ENCODE results near the gene DUSP11. TPM values are rescaled to one million over a fixed set of nuclear protein-coding genes. Genes with fewer than 3 reads are reported as not detected.
A peak's percentile ranks its signal among the peaks of the same experiment; 100 is the strongest.
"Not testable (repeated sequence)": the region's sequence is repeated elsewhere in the genome, so short reads cannot be mapped to it uniquely, and the experiment has no call there.

The DUSP11 gene
- total RNA-seq, 2 experiments from 2014 or later = 29.6 to 30.7 TPM

DNA sequence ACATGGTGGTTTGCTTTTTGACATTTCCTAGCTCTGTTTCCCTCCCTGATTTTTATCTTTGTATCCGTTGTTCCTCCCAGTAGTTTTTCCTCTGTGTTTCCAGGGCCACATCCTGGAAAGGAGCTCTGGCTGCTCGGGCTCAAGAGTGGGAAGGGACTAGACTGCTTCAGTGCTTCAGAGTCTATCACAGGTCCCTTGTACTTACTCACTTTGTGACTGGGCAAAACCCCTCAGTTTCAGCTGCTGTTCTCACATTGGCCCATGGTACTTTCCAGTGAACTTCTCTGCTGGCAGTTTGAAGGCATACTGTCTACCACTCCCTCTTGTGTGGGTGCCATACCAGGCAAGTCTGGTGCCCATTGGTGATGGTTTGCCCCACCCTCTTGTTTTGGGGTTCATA, 41.3 kb upstream of the DUSP11 start:
- Mint-ChIP-seq H3K27me3 (peaks cover 2% of the 10 kb centered on the region), H3K27ac (no peak overlapping the region), H3K36me3 (ENCODE audit: low read depth) (no peaks in the 10 kb centered on the region), H3K4me1 (peaks cover 7% of the 10 kb centered on the region), H3K9me3 (no peaks in the 10 kb centered on the region), H3K4me3 (no peak overlapping the region)
- DNase-seq = no peak
- CTCF ChIA-PET = interaction anchor here (0.5 to 1.4 kb wide), 6 partner anchors 205 to 514 kb away, joined by 3 to 5 read pairs (median 3); no protein-coding TSS in a partner anchor
- POLR2A ChIA-PET = no interaction called here

DNA sequence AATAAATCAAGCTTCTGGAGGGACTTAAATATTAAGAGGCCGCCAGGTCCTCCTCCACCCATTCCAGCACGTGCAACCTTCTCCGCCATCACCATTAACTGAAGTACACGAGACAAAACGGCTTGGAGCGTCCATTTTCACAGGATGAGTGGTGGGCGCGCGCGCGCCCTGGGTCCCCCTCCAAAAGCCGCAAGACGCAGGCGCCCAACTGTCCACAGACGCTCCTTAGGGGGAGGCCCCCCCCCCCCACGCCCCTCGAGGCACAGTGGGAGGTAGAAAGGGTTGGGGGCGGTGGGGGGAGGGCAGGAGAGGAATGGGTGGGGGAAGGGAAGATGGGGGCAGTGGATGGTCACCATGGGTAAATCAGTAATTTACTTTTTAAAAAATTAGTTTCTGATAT, 38.4 kb upstream of the DUSP11 start:
- Mint-ChIP-seq H3K27me3 (peaks cover 2% of the 10 kb centered on the region), H3K9me3 (no peaks in the 10 kb centered on the region)
- POLR2A ChIA-PET = no interaction called here

DNA sequence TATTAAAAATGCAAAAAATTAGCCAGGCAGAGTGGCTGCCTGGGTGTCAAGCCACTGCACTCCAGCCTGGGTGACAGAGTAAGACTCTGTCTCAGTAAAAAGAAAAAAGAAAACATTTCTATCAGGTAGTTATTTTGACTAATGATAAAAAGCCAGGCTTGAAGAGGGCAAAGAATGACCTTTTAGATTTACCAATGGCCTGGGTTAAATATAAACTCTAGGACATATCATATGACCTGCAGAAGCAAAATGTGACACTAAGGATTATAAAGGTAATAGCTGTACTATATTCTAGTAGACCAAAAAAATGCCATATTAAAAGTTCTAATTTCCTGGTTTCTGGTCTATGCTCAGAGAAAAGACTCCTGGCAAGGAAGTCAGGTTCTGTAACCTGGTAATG, 32.7 kb upstream of the DUSP11 start:
- Mint-ChIP-seq H3K27ac (no peak overlapping the region), H3K27me3 (no peaks in the 10 kb centered on the region), H3K4me3 (no peak overlapping the region), H3K36me3 (ENCODE audit: low read depth) (no peaks in the 10 kb centered on the region), H3K4me1 (peaks cover 11% of the 10 kb centered on the region), H3K9me3 (no peaks in the 10 kb centered on the region)
- no peak for DNase-seq
- ChIA-PET CTCF (interaction anchor here (1.4 kb wide), 1 partner anchor 11 kb away, joined by 4 read pairs; no protein-coding TSS in a partner anchor), POLR2A (no interaction called here)

More for the DNA sequence above, 38.4 kb upstream of the DUSP11 start:
- Mint-ChIP-seq H3K36me3 (ENCODE audit: low read depth) (no peaks in the 10 kb centered on the region), H3K4me1 (peaks cover 13% of the 10 kb centered on the region), H3K27ac (no peak overlapping the region), H3K4me3 (no peak overlapping the region)
- CTCF ChIA-PET = no interaction called here
- no peak for DNase-seq

DNA sequence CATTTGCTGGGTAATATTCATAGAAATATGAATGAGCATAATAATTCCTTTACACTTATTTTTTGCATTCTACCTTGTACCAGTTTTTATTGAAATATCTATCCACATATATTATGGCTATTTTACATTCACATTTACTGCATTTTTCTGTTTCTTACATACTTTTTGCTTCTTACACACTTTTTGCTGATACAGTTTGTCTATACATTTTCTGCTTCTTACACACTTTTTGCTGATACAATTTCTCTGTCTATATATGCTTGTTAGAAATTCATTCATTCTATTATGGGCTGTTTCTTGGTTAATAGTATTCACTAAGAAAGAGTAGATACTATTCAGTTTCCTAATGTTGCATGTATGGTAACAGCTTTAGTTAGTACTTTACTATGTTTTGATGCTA, 32.0 kb upstream of the DUSP11 start:
- H3K36me3 Mint-ChIP-seq (ENCODE audit: low read depth) = no peaks in the 10 kb centered on the region
- no peak overlapping the region for H3K4me3 Mint-ChIP-seq
- CTCF ChIA-PET = interaction anchor here (1.4 kb wide), 1 partner anchor 12 kb away, joined by 4 read pairs; no protein-coding TSS in a partner anchor
- no peak for DNase-seq
- peaks cover 11% of the 10 kb centered on the region for H3K4me1 Mint-ChIP-seq
- H3K27ac Mint-ChIP-seq = no peak overlapping the region
- H3K27me3 Mint-ChIP-seq = no peaks in the 10 kb centered on the region
- H3K9me3 Mint-ChIP-seq = no peaks in the 10 kb centered on the region
- POLR2A ChIA-PET = no interaction called here

DNA sequence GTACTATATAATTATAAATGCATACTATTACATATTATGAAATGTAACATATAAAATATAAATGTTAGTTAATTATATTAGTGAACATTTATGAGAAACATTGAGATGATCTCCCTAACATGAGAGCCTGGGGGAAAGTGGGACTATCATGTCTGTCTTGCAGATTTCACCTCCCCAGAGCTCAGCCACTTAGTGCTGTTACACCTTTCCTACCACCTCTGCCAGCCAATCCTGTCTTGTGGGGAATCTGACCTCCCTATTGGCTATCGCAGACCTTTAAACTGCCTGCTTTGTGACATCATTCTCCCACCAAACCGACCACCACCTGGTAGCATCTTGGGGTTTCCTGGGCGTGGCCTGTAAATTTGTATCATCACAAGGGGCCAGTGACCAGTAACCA, 4.0 kb upstream of the DUSP11 start, which contains the start of gene C2orf78:
C2orf78 (plus strand) TSS at position 301 of the 400 bp plus-strand sequence. CDS start 127 bp downstream, outside the sequence.
- DNase-seq; H3K27ac Mint-ChIP-seq; H3K27me3 Mint-ChIP-seq; H3K4me3 Mint-ChIP-seq; CTCF ChIA-PET; H3K9me3 Mint-ChIP-seq; H3K36me3 Mint-ChIP-seq (ENCODE audit: low read depth); POLR2A ChIA-PET; H3K4me1 Mint-ChIP-seq: not testable (repeated sequence)

DNA sequence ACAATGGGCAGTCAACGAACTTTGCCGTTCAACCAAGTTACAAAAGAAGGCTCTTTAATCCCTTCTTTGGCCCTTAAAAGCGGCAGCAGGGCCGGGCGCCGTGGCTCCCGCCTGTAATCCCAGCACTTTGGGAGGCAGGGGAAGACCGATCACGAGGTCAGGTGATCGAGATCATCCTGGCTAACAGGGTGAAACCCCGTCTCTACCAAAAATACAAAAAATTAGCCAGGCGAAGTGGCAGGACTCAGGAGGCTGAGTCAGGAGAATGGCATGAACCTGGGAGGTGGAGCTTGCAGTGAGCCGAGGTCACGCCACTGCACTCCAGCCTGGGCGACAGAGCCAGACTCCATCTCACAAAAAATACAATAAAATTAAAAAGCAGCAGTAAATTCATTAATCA, 3.5 kb upstream of the DUSP11 start:
- H3K9me3 Mint-ChIP-seq; H3K4me3 Mint-ChIP-seq; H3K4me1 Mint-ChIP-seq; POLR2A ChIA-PET; DNase-seq; H3K27ac Mint-ChIP-seq; H3K36me3 Mint-ChIP-seq (ENCODE audit: low read depth); CTCF ChIA-PET; H3K27me3 Mint-ChIP-seq: not testable (repeated sequence)

DNA sequence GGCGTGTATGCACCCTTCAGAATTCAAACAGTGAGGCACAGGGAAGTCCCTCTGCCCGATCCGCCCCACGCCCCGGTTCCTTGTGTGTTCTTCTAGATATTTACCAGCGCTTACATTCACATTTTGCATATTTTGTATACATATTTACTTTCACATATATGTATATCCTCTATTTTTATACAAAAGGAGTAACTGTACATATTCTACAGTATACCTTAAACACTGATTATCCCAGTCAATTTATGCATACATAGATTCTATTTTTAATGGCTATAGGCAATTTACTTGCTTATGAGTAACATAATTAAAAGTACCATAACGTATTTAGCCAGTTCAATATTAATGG, 307 bp upstream of the DUSP11 start:
- peaks cover 26% of the 10 kb centered on the region for H3K4me1 Mint-ChIP-seq
- DNase-seq = no peak
- peak overlapping the region; percentile 94 for H3K4me3 Mint-ChIP-seq
- ChIA-PET POLR2A (interaction anchor here (0.7 to 1.1 kb wide), 2 partner anchors 43 to 48 kb away, joined by 3 to 9 read pairs; partner anchors contain the start of genes STAMBP and TPRKB), CTCF (interaction anchor here (0.9 to 1.5 kb wide), 7 partner anchors 8 to 398 kb away, joined by 3 to 6 read pairs (median 4); partner anchors contain the start of gene MOB1A)
- no peaks in the 10 kb centered on the region for H3K9me3 Mint-ChIP-seq
- H3K27ac Mint-ChIP-seq = peak overlapping the region; percentile 92
- peaks cover 24% of the 10 kb centered on the region for H3K36me3 Mint-ChIP-seq (ENCODE audit: low read depth)
- no peaks in the 10 kb centered on the region for H3K27me3 Mint-ChIP-seq

DNA sequence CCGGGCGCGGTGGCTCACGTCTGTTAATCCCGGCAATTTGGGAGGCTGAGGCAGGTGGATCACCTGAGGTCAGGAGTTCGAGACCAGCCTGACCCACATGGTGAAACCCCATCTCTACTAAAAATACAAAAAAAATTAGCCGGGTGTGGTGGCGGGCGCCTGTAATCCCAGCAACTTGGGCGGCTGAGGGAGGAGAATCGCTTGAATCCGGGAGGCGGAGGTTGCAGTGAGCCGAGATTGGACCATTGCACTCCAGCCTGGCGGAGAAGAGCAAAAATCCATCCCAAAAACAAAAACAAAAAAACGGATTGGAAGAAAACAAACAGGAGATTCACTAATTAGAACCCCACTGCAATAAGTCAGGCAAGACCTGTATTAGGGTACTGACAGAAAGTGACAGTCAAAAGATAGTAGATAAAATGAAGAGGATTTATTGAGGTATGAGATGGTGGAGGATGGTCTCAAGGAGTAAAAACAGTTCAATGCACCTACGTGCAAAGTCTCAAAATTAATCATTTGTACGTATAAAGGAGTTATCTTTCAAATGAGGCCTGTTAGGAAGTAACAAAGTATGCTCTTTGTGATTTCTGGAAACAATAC, 936 bp downstream of the DUSP11 start:
- not testable (repeated sequence) for H3K27me3 Mint-ChIP-seq, H3K9me3 Mint-ChIP-seq, DNase-seq
- ChIA-PET POLR2A (interaction anchor here (1.1 kb wide), 1 partner anchor 42 kb away, joined by 9 read pairs; the partner anchor contains the start of gene TPRKB), CTCF (interaction anchor here (0.9 to 1.1 kb wide), 3 partner anchors 15 to 399 kb away, joined by 4 to 5 read pairs (median 4); partner anchors contain the start of gene MOB1A)
- Mint-ChIP-seq H3K4me3 (peak overlapping the region; percentile 94), H3K4me1 (peaks cover 30% of the 10 kb centered on the region), H3K36me3 (ENCODE audit: low read depth) (peaks cover 35% of the 10 kb centered on the region), H3K27ac (peak overlapping the region; percentile 92)

DNA sequence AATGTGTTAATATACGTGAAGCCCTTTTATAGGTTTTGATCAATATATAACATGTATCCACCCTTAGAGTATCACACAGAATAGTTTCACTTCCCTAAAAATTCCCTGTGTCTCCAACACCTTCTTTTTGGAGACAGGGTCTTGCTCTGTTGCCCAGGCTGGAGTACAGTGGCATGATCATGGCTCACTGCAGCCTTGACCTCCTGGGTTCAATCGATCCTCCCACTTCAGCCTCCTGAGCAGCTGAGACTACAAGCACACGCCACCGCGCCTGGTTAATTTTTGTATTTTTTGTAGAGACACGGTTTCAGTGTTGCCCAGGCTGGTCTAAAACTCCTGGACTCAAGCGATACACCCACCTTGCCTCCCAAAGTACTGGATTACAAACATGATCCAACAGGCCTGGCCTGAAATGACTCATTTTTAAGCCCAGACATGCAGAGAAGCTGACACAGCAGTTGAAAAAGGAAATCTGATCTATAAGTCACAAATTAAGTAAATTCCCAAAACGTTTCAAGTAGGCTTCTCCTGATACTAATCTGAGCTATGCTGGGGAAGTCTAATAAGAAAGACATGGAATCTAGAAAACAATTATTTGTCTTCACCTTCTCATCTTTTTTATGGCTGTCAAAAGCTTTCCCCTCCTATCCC, 2.9 kb downstream of the DUSP11 start:
- POLR2A ChIA-PET = no interaction called here
- Mint-ChIP-seq H3K27ac (no peak overlapping the region), H3K9me3 (no peaks in the 10 kb centered on the region), H3K4me1 (peaks cover 31% of the 10 kb centered on the region), H3K27me3 (no peaks in the 10 kb centered on the region), H3K4me3 (no peak overlapping the region), H3K36me3 (ENCODE audit: low read depth) (peaks cover 52% of the 10 kb centered on the region)
- DNase-seq = no peak
- CTCF ChIA-PET = no interaction called here

DNA sequence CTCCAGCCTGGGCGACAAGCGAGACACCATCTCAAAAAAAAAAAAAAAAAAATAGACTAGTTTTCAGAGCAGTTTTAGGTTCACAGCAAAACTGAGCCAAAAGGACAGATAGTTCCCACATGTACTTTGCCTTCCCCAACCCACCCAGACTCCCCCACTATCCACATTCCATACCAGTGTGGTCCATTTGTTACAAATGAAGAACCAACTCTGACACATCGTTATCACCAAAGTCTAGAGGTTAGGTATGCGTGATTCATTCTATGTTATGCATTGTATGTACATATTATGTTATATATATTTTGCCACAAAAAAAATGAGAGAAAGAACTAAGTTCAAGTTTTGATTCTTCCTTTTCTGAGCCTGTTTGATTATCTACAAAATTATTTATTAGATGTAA, 3.5 kb downstream of the DUSP11 start:
- H3K36me3 Mint-ChIP-seq (ENCODE audit: low read depth) = peaks cover 54% of the 10 kb centered on the region
- no peak for DNase-seq
- ChIA-PET CTCF (interaction anchor here (0.7 to 1.4 kb wide), 3 partner anchors 51 to 576 kb away, joined by 3 read pairs; no protein-coding TSS in a partner anchor), POLR2A (no interaction called here)
- H3K9me3 Mint-ChIP-seq = no peaks in the 10 kb centered on the region
- H3K27me3 Mint-ChIP-seq = no peaks in the 10 kb centered on the region
- H3K27ac Mint-ChIP-seq = no peak overlapping the region
- no peak overlapping the region for H3K4me3 Mint-ChIP-seq
- H3K4me1 Mint-ChIP-seq = peaks cover 31% of the 10 kb centered on the region

DNA sequence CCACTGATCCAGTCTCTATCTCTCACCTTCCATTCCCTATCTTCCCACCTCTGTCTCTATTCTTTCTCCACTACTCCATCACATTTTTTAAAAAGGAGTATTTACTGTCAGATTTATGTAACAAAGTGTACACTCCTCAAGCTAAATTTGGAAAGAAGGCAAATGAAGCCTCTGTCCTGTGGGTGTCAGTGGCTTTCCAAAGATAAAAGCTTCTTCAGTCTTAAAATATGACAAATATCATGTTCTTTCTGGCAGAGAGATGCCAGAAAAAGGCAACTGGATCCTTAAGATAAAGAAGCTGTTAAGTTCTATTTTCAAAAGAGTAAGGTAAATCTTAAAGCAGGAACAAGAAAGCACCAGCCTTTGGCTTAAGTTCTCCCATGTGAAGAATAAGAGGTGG, 7.1 kb downstream of the DUSP11 start:
- ChIA-PET POLR2A (no interaction called here), CTCF (interaction anchor here (1.1 kb wide), 1 partner anchor 8 kb away, joined by 3 read pairs; no protein-coding TSS in a partner anchor)
- Mint-ChIP-seq H3K9me3 (no peaks in the 10 kb centered on the region), H3K27ac (no peak overlapping the region), H3K27me3 (no peaks in the 10 kb centered on the region), H3K4me3 (no peak overlapping the region), H3K4me1 (peaks cover 22% of the 10 kb centered on the region), H3K36me3 (ENCODE audit: low read depth) (peaks cover 73% of the 10 kb centered on the region)
- DNase-seq = no peak

DNA sequence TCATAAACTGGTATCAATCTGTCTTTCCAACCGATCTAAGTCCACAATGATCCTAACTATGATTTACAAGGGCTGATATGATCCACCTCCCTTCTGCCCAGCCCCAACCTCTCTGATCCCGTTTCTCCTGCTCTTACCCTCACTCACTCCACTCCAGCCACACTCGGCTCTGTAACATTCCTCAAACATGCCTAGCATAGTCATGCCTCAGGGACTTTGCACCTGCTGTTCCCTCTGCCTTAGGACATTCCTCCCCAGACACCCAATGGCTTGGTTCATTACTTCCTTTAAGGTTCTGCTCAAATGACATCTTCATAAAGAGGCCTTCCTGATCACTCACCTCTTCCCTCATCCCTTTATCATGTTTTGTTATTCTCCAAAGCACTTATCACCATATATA, 9.2 kb downstream of the DUSP11 start:
- Mint-ChIP-seq H3K27me3 (no peaks in the 10 kb centered on the region), H3K4me3 (no peak overlapping the region), H3K36me3 (ENCODE audit: low read depth) (peaks cover 71% of the 10 kb centered on the region), H3K27ac (no peak overlapping the region), H3K9me3 (no peaks in the 10 kb centered on the region), H3K4me1 (peaks cover 9% of the 10 kb centered on the region)
- ChIA-PET CTCF (no interaction called here), POLR2A (no interaction called here)
- DNase-seq = no peak

DNA sequence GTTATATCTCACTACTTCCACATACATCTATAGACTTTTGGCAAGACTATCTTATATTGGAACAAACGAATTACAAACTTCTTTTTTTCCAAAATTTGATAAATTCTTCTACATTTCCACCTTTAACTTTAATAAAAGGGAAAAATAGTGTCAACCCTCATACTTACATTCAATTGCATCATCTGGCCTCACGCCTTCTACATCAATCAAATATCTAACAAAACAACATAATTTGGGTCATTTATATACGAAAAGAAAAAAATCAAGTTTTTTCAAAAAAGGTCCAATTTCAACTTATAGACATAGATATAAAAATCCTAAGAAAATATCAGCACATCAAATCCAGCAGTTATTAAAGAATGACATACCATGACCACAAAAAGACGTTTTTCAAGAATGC, 12.9 kb downstream of the DUSP11 start:
- DNase-seq = no peak
- POLR2A ChIA-PET = no interaction called here
- no peaks in the 10 kb centered on the region for H3K27me3 Mint-ChIP-seq
- H3K36me3 Mint-ChIP-seq (ENCODE audit: low read depth) = peaks cover 54% of the 10 kb centered on the region
- no peak overlapping the region for H3K27ac Mint-ChIP-seq
- no peak overlapping the region for H3K4me3 Mint-ChIP-seq
- peaks cover 3% of the 10 kb centered on the region for H3K4me1 Mint-ChIP-seq
- no peaks in the 10 kb centered on the region for H3K9me3 Mint-ChIP-seq
- CTCF ChIA-PET = no interaction called here

DNA sequence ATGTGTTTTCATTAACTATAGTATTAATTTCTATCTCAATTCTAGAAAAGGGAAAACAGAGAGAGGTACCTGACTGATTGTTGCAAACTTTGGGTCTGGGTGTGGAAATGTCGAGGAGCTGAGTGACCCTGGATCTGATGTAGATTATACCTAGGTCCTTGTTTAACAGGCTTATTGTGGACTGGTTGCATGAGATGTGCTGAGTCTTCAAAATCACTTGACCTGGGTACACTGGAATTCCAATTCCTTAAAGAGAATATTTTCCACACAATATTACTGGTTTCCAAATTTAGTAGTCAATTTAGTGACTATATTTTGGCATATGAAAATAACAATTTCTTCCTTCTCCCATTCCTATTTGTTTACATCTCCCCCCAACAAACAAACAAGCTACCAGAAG, 13.6 kb downstream of the DUSP11 start:
- no peak overlapping the region for H3K27ac Mint-ChIP-seq
- ChIA-PET POLR2A (no interaction called here), CTCF (no interaction called here)
- peaks cover 53% of the 10 kb centered on the region for H3K36me3 Mint-ChIP-seq (ENCODE audit: low read depth)
- H3K4me1 Mint-ChIP-seq = peaks cover 3% of the 10 kb centered on the region
- DNase-seq = no peak
- H3K9me3 Mint-ChIP-seq = no peaks in the 10 kb centered on the region
- no peak overlapping the region for H3K4me3 Mint-ChIP-seq
- no peaks in the 10 kb centered on the region for H3K27me3 Mint-ChIP-seq
